PC-9 (cell line): Measurements from ENCODE around the gene CACNA1H. TPM values are rescaled to one million over a fixed set of nuclear protein-coding genes. Genes with fewer than 3 reads are reported as not detected.
"Not testable (repeated sequence)": the region's sequence is repeated elsewhere in the genome, so short reads cannot be mapped to it uniquely, and the experiment has no call there.

ENCODE experiments used
- BruUV-seq: library from RNA; stranded (reverse); fragments of 400-500 nt; replicated peaks from 2 replicates; lab custom pipeline; 2021; lab: Mats Ljungman, UMichigan
- CTCF ChIA-PET: fragments of 300-600 bp; sonication (Branson Sonifier 250); formaldehyde crosslinking; loops from one replicate; lab custom pipeline; 2022; ENCODE audit warnings: antibody characterized with exemption; lab: Charles Lee
- POLR2A ChIA-PET: fragments of 300-600 bp; sonication (Branson Sonifier 250); formaldehyde crosslinking; loops from one replicate; lab custom pipeline; 2022; ENCODE audit warnings: antibody characterized with exemption; ENCODE audit not compliant: unreplicated experiment; lab: Charles Lee
- DNase-seq, 2 experiments: peaks; one replicate each; pipeline versions ENCODE4 v3.0.0 to v3.0.0-alpha.2; 2015 to 2022; ENCODE audit warnings: mixed read lengths in 1 of 2
- H2AFZ ChIP-seq: fragments of 200-600 bp; sonication (generic); 2 replicates; pipeline ENCODE4 v1.8.1; 2017; ENCODE audit warnings: antibody characterized with exemption
- H3F3A ChIP-seq: fragments of 200-600 bp; sonication (generic); 2 replicates; pipeline ENCODE4 v1.8.1; 2017; ENCODE audit warnings: antibody characterized with exemption, mild to moderate bottlenecking, low read depth; ENCODE audit not compliant: insufficient read depth
- H3K27ac ChIP-seq: fragments of 200-600 bp; sonication (generic); 2 replicates; pipeline ENCODE4 v1.6.1; 2016; ENCODE audit warnings: mixed run types
- H3K27me3 ChIP-seq: fragments of 200-600 bp; sonication (generic); 2 replicates; pipeline ENCODE4 v1.6.1; 2016; ENCODE audit warnings: low read depth, mixed run types; ENCODE audit not compliant: insufficient read depth
- H3K36me3 ChIP-seq: fragments of 200-600 bp; sonication (generic); 2 replicates; pipeline ENCODE4 v1.6.1; 2016; ENCODE audit warnings: low read depth, mixed run types
- H3K4me1 ChIP-seq: fragments of 200-600 bp; sonication (generic); replicated peaks from 2 replicates; pipeline ENCODE4 v1.6.1; 2016; ENCODE audit warnings: mixed run types; ENCODE audit not compliant: insufficient read depth
- H3K4me2 ChIP-seq: fragments of 200-600 bp; sonication (generic); 2 replicates; pipeline ENCODE4 v1.6.1; 2017; ENCODE audit warnings: mixed run types
- H3K4me3 ChIP-seq: fragments of 200-600 bp; sonication (generic); 2 replicates; pipeline ENCODE4 v1.6.1; 2016; ENCODE audit warnings: mixed run types
- H3K79me2 ChIP-seq: fragments of 200-600 bp; sonication (generic); 2 replicates; pipeline ENCODE4 v1.6.1; 2017; ENCODE audit warnings: low read depth, mixed run types
- H3K9me2 ChIP-seq: fragments of 200-600 bp; sonication (generic); 2 replicates; pipeline ENCODE4 v1.8.1; 2017; ENCODE audit warnings: mild to moderate bottlenecking; ENCODE audit not compliant: insufficient read depth
- H3K9me3 ChIP-seq: fragments of 200-600 bp; sonication (generic); 2 replicates; pipeline ENCODE4 v1.8.1; 2016; ENCODE audit warnings: low read depth; ENCODE audit not compliant: insufficient read depth
- H4K20me1 ChIP-seq: fragments of 200-600 bp; sonication (generic); 2 replicates; pipeline ENCODE4 v1.8.1; 2017; ENCODE audit not compliant: insufficient read depth
- EZH2 ChIP-seq: fragments of 200-600 bp; sonication (generic); IDR thresholded peaks from 2 replicates; pipeline ENCODE4 v1.8.0; 2017; ENCODE audit warnings: antibody characterized with exemption, low read depth
- intact Hi-C: fragments of 100-400 bp; cut with micrococcal nuclease; formaldehyde crosslinking; loops from one replicate; pipeline ENCODE4 v1.10.0; 2022; ENCODE audit not compliant: unreplicated experiment
- total RNA-seq: library from RNA; stranded (reverse); gene quantifications from 2 replicates; pipeline ENCODE4 v1.2.3, GENCODE V29; 2021
- TF ChIP-seq, protein P1 (sequence below): fragments of 200-600 bp; sonication (generic); conservative IDR thresholded peaks from 2 replicates; pipeline ENCODE4 v1.6.1; 2017; ENCODE audit warnings: mixed run types, antibody characterized with exemption, mild to moderate bottlenecking, moderate library complexity

The CACNA1H gene
- total RNA-seq, 1 experiment from 2014 or later, result not detected

DNA sequence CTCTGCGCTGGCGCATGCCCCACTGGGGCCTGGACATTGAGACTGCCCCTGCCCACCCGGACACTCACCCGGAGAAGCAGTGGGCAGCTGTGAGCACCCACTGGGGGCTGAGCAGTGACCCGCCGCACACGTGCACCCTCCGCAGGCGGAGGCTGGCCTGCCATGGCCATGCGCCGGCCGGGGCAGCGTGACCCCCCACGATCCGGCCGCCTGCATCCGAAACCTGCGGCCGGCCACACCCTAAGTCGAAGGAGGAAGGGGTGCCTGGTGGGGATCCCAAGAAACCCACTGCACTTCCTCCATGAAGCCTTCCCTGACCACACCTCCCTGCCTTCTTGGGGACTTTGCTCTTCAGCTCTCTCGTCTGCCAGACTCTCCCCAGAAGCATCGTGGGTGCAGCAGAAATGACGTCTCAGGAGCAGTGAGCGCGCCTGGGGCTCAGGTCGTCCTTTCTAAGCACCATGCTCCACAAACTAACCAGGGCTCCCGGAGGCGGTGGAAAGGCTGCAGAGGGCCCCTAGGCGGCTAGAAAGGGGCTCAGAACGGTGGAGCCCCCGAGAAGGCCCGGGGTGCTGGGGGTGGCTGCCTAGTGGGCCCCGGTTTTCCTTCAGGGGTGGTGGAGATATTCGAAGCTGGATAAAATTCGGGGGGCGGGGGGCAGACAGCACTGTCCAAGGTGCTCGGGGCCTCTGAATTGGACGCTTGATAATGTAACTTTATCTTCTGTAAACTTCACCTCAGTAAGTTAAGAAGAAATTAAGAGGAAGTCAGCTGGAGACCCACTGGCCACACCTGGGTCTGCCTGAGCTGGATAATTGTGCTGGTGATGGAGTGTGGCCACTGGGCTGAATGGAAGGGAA, 70.7 kb downstream of the CACNA1H start:
- H3K27me3 ChIP-seq, result peaks cover 58% of the 10 kb centered on the region
- no peaks in the 10 kb centered on the region for H3F3A ChIP-seq
- intact Hi-C loops, result no loop called here
- DNase-seq, result no peak
- H2AFZ ChIP-seq, result no peak overlapping the region
- H3K36me3 ChIP-seq, result no peaks in the 10 kb centered on the region
- H3K79me2 ChIP-seq, result no peaks in the 10 kb centered on the region
- ChIA-PET POLR2A (no interaction called here), CTCF (no interaction called here)
- no peaks in the 10 kb centered on the region for H3K4me1 ChIP-seq
- H3K9me3 ChIP-seq, result no peaks in the 10 kb centered on the region
- no peaks in the 10 kb centered on the region for H4K20me1 ChIP-seq
- BruUV-seq, result no TSS peak
- H3K4me3 ChIP-seq, result no peak overlapping the region
- no peak overlapping the region for H3K4me2 ChIP-seq
- H3K27ac ChIP-seq, result no peak overlapping the region
- no peak for TF ChIP-seq EZH2
- TF ChIP-seq, protein P1, sequence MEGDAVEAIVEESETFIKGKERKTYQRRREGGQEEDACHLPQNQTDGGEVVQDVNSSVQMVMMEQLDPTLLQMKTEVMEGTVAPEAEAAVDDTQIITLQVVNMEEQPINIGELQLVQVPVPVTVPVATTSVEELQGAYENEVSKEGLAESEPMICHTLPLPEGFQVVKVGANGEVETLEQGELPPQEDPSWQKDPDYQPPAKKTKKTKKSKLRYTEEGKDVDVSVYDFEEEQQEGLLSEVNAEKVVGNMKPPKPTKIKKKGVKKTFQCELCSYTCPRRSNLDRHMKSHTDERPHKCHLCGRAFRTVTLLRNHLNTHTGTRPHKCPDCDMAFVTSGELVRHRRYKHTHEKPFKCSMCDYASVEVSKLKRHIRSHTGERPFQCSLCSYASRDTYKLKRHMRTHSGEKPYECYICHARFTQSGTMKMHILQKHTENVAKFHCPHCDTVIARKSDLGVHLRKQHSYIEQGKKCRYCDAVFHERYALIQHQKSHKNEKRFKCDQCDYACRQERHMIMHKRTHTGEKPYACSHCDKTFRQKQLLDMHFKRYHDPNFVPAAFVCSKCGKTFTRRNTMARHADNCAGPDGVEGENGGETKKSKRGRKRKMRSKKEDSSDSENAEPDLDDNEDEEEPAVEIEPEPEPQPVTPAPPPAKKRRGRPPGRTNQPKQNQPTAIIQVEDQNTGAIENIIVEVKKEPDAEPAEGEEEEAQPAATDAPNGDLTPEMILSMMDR, result no peak
- H3K9me2 ChIP-seq, result no peaks in the 10 kb centered on the region

DNA sequence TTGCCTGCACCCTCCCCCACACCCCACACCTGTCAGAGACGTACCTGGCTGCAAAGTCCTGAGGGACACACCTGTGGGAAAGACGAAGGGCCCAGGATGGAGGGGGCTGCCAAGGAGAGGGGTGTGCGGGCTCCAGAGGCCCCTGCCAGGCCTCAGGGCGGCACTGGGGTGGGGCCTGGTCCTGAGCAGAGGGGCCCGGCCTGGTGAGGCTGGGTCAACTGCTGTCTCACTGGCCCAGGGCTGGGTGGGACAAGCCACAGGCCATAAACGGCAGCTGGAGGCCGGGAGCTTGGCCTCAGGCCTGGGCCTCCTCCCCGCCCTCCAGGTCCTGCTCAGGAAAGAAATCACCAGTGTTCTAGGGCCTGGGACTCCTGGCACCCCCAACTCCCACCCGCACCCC, 71.7 kb downstream of the CACNA1H start:
- intact Hi-C loops, result no loop called here
- Histone ChIP-seq H3K79me2 (no peaks in the 10 kb centered on the region), H3K27me3 (peaks cover 49% of the 10 kb centered on the region), H3K27ac (no peak overlapping the region), H3K9me3 (no peaks in the 10 kb centered on the region), H3K4me2 (no peak overlapping the region), H3K4me3 (no peak overlapping the region), H3F3A (no peaks in the 10 kb centered on the region), H3K36me3 (no peaks in the 10 kb centered on the region), H3K4me1 (no peaks in the 10 kb centered on the region), H3K9me2 (no peaks in the 10 kb centered on the region), H2AFZ (no peak overlapping the region), H4K20me1 (no peaks in the 10 kb centered on the region)
- CTCF ChIA-PET, result interaction anchor here (0.6 to 0.7 kb wide), 2 partner anchors 100 to 866 kb away, joined by 3 to 5 read pairs; no protein-coding TSS in a partner anchor
- TF ChIP-seq EZH2, result no peak
- TF ChIP-seq, protein P1, result no peak
- no peak for DNase-seq
- POLR2A ChIA-PET, result no interaction called here
- BruUV-seq, result no TSS peak

DNA sequence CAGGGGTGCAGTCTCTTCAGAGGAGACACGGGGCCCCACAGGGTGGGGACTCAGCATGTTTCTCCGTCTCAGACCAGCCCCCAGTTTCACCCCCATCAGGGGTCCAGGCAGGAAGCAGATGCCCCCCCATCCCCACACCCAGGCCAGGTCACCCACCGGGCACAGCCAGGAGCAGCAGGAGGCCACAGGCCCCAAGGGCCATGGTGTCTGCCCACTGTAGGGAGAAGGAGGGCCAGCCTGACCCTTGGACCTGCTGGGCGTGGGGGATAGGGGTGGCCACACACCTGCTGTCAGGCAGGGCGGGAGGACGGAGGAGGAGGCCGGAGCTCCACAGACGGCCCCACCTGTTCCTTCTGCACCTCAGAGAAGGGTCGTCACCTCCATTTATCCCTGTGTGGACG, 72.1 kb downstream of the CACNA1H start, which contains the start of gene TPSG1:
TPSG1 (minus strand) TSS at position 218 of the 401 bp plus-strand sequence; CDS start at position 202, 16 bp downstream.
- Histone ChIP-seq H3K79me2 (no peaks in the 10 kb centered on the region), H3K36me3 (no peaks in the 10 kb centered on the region), H3K4me1 (no peaks in the 10 kb centered on the region), H3K4me2 (no peak within 1 kb of the TSS), H3K9me3 (no peaks in the 10 kb centered on the region), H2AFZ (no peak within 1 kb of the TSS), H3K27me3 (peaks cover 44% of the 10 kb centered on the region), H3K27ac (no peak within 1 kb of the TSS), H3K9me2 (no peaks in the 10 kb centered on the region), H3F3A (no peaks in the 10 kb centered on the region), H3K4me3 (no peak within 1 kb of the TSS), H4K20me1 (no peaks in the 10 kb centered on the region)
- TF ChIP-seq, protein P1, result no peak
- TF ChIP-seq EZH2, result no peak
- no TSS peak for BruUV-seq
- POLR2A ChIA-PET, result no interaction called here
- CTCF ChIA-PET, result interaction anchor here (0.6 to 0.7 kb wide), 2 partner anchors 101 to 865 kb away, joined by 3 to 5 read pairs; no protein-coding TSS in a partner anchor
- no peak for DNase-seq
- intact Hi-C loops, result no loop called here

DNA sequence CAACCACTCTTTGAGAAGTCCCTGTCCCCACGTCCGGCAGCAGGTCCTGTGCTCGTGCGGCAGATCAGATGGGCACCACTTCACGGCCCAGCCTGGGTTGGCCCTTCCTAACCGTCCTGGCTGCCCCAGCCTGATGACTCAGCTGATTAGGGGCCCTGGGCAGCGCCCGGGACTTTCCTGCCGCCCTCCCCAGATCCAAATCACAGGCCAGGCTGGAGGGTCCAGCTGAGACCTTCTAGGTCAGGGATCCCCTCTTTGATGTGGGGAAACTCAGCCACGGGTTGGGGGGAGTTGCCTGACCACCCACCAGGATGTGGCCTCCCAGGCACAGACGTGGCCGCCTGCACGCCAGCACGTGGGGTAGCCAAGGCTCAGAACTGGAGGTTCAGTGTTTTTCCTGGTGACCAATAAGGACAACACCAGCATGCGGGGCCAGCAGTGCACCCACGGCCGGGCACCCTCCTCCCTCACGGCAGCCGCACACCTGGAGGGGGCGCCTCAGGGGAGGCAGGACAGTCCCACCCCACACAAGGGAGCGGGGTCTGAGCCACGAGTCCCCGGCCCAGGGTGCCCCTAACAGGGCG, 72.9 kb downstream of the CACNA1H start:
- H3K79me2 ChIP-seq, H3K9me3 ChIP-seq, H3K27ac ChIP-seq, H3F3A ChIP-seq, CTCF ChIA-PET, H2AFZ ChIP-seq, DNase-seq, H3K9me2 ChIP-seq, H4K20me1 ChIP-seq, H3K36me3 ChIP-seq, intact Hi-C loops, H3K4me1 ChIP-seq, BruUV-seq, H3K4me2 ChIP-seq, POLR2A ChIA-PET, H3K4me3 ChIP-seq: not testable (repeated sequence)
- peaks cover 36% of the 10 kb centered on the region for H3K27me3 ChIP-seq

DNA sequence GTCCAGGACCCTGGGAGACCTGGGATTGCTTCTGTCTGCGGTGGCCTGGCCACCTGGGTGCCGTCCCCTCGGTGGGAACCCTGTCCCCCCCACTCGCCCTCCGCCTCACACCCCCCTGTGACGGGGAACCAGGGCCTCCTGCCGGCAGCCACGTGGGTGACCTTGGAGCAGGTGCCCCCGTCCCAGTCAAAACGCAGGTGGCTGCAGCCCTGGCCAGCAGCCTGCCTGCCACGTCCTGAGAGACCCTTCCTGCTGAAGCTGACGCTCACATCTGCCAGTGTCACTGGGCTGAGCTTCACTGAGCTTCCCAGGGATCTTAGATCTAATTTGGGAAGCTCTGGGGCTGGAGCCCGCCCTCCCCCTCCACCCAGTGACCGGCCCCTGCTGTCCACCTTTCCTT, 73.8 kb downstream of the CACNA1H start:
- POLR2A ChIA-PET, intact Hi-C loops, BruUV-seq: not testable (repeated sequence)

More for the DNA sequence above, 73.8 kb downstream of the CACNA1H start:
- DNase-seq, H3K27ac ChIP-seq, CTCF ChIA-PET, H3F3A ChIP-seq, H3K4me3 ChIP-seq, H3K9me2 ChIP-seq, H3K79me2 ChIP-seq, H4K20me1 ChIP-seq, H3K4me1 ChIP-seq, H3K36me3 ChIP-seq, H3K9me3 ChIP-seq, H3K4me2 ChIP-seq, H2AFZ ChIP-seq: not testable (repeated sequence)
- peaks cover 27% of the 10 kb centered on the region for H3K27me3 ChIP-seq
